Sciatic nerve (tissue), 2 donors: ENCODE measurements around the gene SPTBN4. TPM values are rescaled to one million over a fixed set of nuclear protein-coding genes. Genes with fewer than 3 reads are reported as not detected.

Experiments used
- ATAC-seq: fragments of 200-7000 bp; cut with Tn5 transposase; one replicate; pipeline ENCODE4 v1.9.1; 2020; ENCODE audit warnings: mild to moderate bottlenecking, moderate library complexity
- DNase-seq: peaks from one replicate; pipeline ENCODE4 v3.0.0-alpha.2; 2020; ENCODE audit warnings: low spot score
- intact Hi-C: fragments of 100-400 bp; cut with DNase I; formaldehyde crosslinking; loops from one replicate; pipeline ENCODE4 v1.14.2; 2022
- total RNA-seq: library from RNA; stranded (reverse); fragmentation: NEBNext Ultra II Directional; extraction: Animal tissue kit (Norgen Biotek cat#: 25700); gene quantifications from one replicate; pipeline ENCODE4 v1.2.1, GENCODE V29; 2021
- donor health status: DM: no; HTN: no; CAD: no.
- donor health status: DM: no; HTN: no; CAD: no.

SPTBN4 gene
- total RNA-seq, 1 donor from 2014 or later: 20.9 TPM

GRCh38 chr19:40567750-40568494 is 101.1 kb downstream of the SPTBN4 start:
- DNase-seq (no peak), ATAC-seq (no peak)
- intact Hi-C loops: no loop called here

GRCh38 chr19:40570313-40571004 is 103.7 kb downstream of the SPTBN4 start:
- ATAC-seq: peak; percentile 97
- peak; percentile 100 for DNase-seq
- intact Hi-C loops: no loop called here

GRCh38 chr19:40571005-40571318 is 104.2 kb downstream of the SPTBN4 start:
- intact Hi-C loops: no loop called here
- DNase-seq: no peak
- ATAC-seq: no peak

- no peak for ATAC-seq
- no peak for DNase-seq
- intact Hi-C loops: no loop called here
Measured at GRCh38 chr19:40571831-40572495, 105.2 kb downstream of the SPTBN4 start.

- DNase-seq: no peak
- ATAC-seq: no peak
- intact Hi-C loops: no loop called here
Measured at GRCh38 chr19:40575326-40575725, 108.5 kb downstream of the SPTBN4 start.

- ATAC-seq (peak; percentile 16), DNase-seq (no peak)
- intact Hi-C loops: no loop called here
Measured at GRCh38 chr19:40576151-40576584, 109.4 kb downstream of the SPTBN4 start.

- intact Hi-C loops: no loop called here
- DNase-seq (peak; percentile 96), ATAC-seq (peak; percentile 98)
Measured at GRCh38 chr19:40576585-40577451, 110.0 kb downstream of the SPTBN4 start, which contains the start of gene SHKBP1. Gene SHKBP1, plus strand, starts transcription at chr19:40576873. Its CDS starts 27 bp downstream, at chr19:40576900.

- no peak for DNase-seq
- ATAC-seq: no peak
- intact Hi-C loops: no loop called here
Measured at GRCh38 chr19:40578442-40578908, 111.7 kb downstream of the SPTBN4 start.

GRCh38 chr19:40580619-40581018 is 113.8 kb downstream of the SPTBN4 start:
- intact Hi-C loops: no loop called here
- no peak for ATAC-seq
- DNase-seq: no peak

GRCh38 chr19:40581531-40581930 is 114.7 kb downstream of the SPTBN4 start:
- intact Hi-C loops: no loop called here
- ATAC-seq: no peak
- no peak for DNase-seq

- DNase-seq (no peak), ATAC-seq (no peak)
- intact Hi-C loops: no loop called here
Measured at GRCh38 chr19:40582467-40582866, 115.7 kb downstream of the SPTBN4 start.

GRCh38 chr19:40583283-40583682 is 116.5 kb downstream of the SPTBN4 start:
- DNase-seq (no peak), ATAC-seq (peak; percentile 66)
- intact Hi-C loops: no loop called here

- DNase-seq: no peak
- intact Hi-C loops: no loop called here
- no peak for ATAC-seq
Measured at GRCh38 chr19:40584007-40584406, 117.2 kb downstream of the SPTBN4 start.

- intact Hi-C loops: no loop called here
- DNase-seq (no peak), ATAC-seq (no peak)
Measured at GRCh38 chr19:40585241-40585981, 118.6 kb downstream of the SPTBN4 start.

- DNase-seq: no peak
- no peak for ATAC-seq
- intact Hi-C loops: no loop called here
Measured at GRCh38 chr19:40585982-40586422, 119.2 kb downstream of the SPTBN4 start.

- DNase-seq: no peak
- intact Hi-C loops: no loop called here
- no peak for ATAC-seq
Measured at GRCh38 chr19:40586611-40587010, 119.8 kb downstream of the SPTBN4 start.

GRCh38 chr19:40588110-40588854 is 121.5 kb downstream of the SPTBN4 start:
- intact Hi-C loops: no loop called here
- DNase-seq (no peak), ATAC-seq (no peak)
